Lung (tissue), 12 donors: Measurements from ENCODE around the gene TMEM169. TPM values are rescaled to one million over a fixed set of nuclear protein-coding genes. Genes with fewer than 3 reads are reported as not detected.
A peak's percentile ranks its signal among the peaks of the same experiment; 100 is the strongest.

ENCODE experiments used
- ATAC-seq: fragments of 200-7000 bp; cut with Tn5 transposase; one replicate; pipeline ENCODE4 v1.9.1; 2020; ENCODE audit warnings: moderate number of reproducible peaks; ENCODE audit not compliant: insufficient read depth, low FRiP score
- DNase-seq, 3 donors: peaks; one replicate each; pipeline ENCODE4 v3.0.0-alpha.2; 2013 to 2017
- H3K27ac ChIP-seq, 2 donors: one replicate each; pipeline ENCODE4 v1.5.1; 2013; ENCODE audit warnings: mild to moderate bottlenecking in 2 of 2, moderate library complexity in 2 of 2, control low read depth in 1 of 2, inconsistent platforms in 1 of 2, low read depth in 1 of 2, low read length in 1 of 2
- H3K27me3 ChIP-seq, 3 donors: one replicate each; pipeline ENCODE4 v1.5.1; 2013; ENCODE audit warnings: low read length in 2 of 3; ENCODE audit not compliant: control insufficient read depth in 3 of 3, insufficient read depth in 3 of 3
- H3K36me3 ChIP-seq, 4 donors: one replicate each; pipeline ENCODE4 v1.5.1; 2013; ENCODE audit warnings: low read length in 4 of 4, mild to moderate bottlenecking in 1 of 4, moderate library complexity in 1 of 4; ENCODE audit not compliant: control insufficient read depth in 4 of 4, insufficient read depth in 4 of 4
- H3K4me1 ChIP-seq, 5 donors: one replicate each; pipeline ENCODE4 v1.5.1; 2013; ENCODE audit warnings: low read length in 5 of 5, mild to moderate bottlenecking in 2 of 5, moderate library complexity in 1 of 5; ENCODE audit not compliant: control insufficient read depth in 5 of 5, insufficient read depth in 5 of 5
- H3K4me3 ChIP-seq: one replicate; pipeline ENCODE4 v1.5.1; 2013; ENCODE audit warnings: mild to moderate bottlenecking, control low read depth, moderate library complexity
- H3K9ac ChIP-seq, 2 donors: one replicate each; pipeline ENCODE4 v1.5.1; 2013; ENCODE audit warnings: low read length in 2 of 2, control low read depth in 1 of 2; ENCODE audit not compliant: insufficient read depth in 1 of 2
- H3K9me3 ChIP-seq, 4 donors: one replicate each; pipeline ENCODE4 v1.5.1; 2013; ENCODE audit warnings: low read length in 3 of 4, mild to moderate bottlenecking in 1 of 4, moderate library complexity in 1 of 4; ENCODE audit not compliant: control insufficient read depth in 4 of 4, insufficient read depth in 3 of 4
- CTCF ChIP-seq: IDR thresholded peaks from 2 replicates; pipeline ENCODE4 v1.5.1; 2012; ENCODE audit warnings: mild to moderate bottlenecking; ENCODE audit errors: control extremely low read depth, extremely low read depth
- WGBS, 2 donors: extraction: QIAGEN DNeasy Blood & Tissue Kit; methylation state at CpG; one replicate each; pipeline ENCODE4 v1.1.7; 2013; 5-methylcytosine and 5-hydroxymethylcytosine counted together
- polyA plus RNA-seq, 2 donors: library from polyadenylated mRNA; stranded (reverse); fragments of 200-250 nt; gene quantifications; one replicate each; pipeline ENCODE4 v1.2.1, GENCODE V29; 2013
- total RNA-seq, 2 donors: library from RNA; depleted of rRNA in 1 of 2; stranded (reverse); fragments of >200 nt in 1 of 2; gene quantifications; one replicate each; pipeline ENCODE4 v1.2.1, GENCODE V29; 2014 to 2021
- donor health status: control.
- donor health status: control.
- donor health status: Bipolar disorder and iron deficiency.
- donor health status: healthy.
- donor health status: DM: yes; HTN: yes; CAD: no.

The TMEM169 gene
- total and polyA plus RNA-seq, 4 donors = 0.14 to 0.67 (median 0.62) TPM

DNA sequence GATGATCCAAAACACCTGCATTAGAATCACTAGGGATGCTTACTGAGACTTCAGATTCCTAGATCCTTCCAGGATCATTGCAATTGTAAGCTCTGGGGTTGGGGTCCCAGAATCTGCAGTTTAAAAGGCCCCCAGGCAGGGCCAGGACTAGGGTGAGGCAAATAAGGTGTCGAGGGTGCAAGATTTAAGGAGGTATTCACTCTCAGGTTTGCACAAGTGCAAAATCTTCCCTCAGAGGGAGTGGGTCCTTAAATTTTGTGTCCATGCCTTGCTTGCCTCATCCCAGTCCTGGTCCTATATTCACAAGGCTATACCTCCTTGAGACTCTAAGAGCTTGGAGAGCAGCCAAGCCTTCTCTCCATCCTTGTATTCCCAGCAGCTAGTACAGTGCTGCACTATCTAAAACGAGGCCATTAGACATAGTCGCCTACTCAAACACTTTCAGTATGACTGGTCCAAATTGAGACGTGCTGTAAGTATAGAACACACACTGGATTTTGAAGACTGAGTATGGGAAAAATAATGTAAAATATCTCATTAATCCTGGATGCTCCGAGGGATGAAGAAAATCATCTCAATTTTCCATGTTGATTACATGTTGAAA, 36.7 kb upstream of the TMEM169 start:
- Histone ChIP-seq H3K27me3 (no peaks in the 10 kb centered on the region), H3K4me3 (no peak overlapping the region), H3K9ac (no peak overlapping the region), H3K4me1 (no peaks in the 10 kb centered on the region), H3K9me3 (no peaks in the 10 kb centered on the region), H3K27ac (no peak overlapping the region), H3K36me3 (peaks cover 4 to 11% (median 7%) of the 10 kb centered on the region in 4 donors)
- 68 to 79% methylated on average over 5 of the region's 5 CpGs for WGBS, 2 donors
- ATAC-seq (no peak), DNase-seq (peak in 2 of 3 donors; percentile 15 to 48)
- no peak for TF ChIP-seq CTCF

- no peak for DNase-seq
- H3K27ac ChIP-seq = no peak overlapping the region
- H3K36me3 ChIP-seq = peaks cover 3 to 6% (median 5%) of the 10 kb centered on the region in 4 donors
- no peak overlapping the region for H3K9ac ChIP-seq
- H3K9me3 ChIP-seq = no peaks in the 10 kb centered on the region
- 95 to 98% methylated on average over 2 of the region's 2 CpGs for WGBS, 2 donors
- H3K4me1 ChIP-seq = no peaks in the 10 kb centered on the region
- no peak for ATAC-seq
- H3K27me3 ChIP-seq = no peaks in the 10 kb centered on the region
- no peak overlapping the region for H3K4me3 ChIP-seq
- no peak for TF ChIP-seq CTCF
These were observed 34.3 kb upstream of the TMEM169 start for GRCh38 chr2:216047397-216047796.

DNA sequence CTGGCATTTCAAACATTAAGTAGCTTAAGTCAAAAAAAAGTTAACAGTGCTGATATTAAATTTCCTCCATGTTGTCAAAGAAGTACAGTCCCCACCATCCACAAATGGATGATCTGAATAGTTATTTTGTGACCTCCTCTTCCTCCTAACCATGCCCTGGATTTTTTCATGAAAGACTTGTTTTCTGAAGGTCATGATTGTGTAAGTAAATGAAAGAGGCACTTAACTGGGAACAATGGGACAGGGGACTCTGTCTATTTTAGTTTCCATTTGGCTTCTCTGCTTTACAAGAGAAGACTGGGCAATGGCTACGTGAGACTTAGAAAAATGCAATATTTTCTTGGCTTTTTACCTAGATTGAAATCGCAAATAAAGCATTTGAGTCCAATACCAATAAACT, 32.3 kb upstream of the TMEM169 start:
- H3K4me3 ChIP-seq = no peak overlapping the region
- TF ChIP-seq CTCF = no peak
- 95 to 98% methylated on average over 2 of the region's 2 CpGs for WGBS, 2 donors
- H3K27ac ChIP-seq = no peak overlapping the region
- no peaks in the 10 kb centered on the region for H3K9me3 ChIP-seq
- H3K4me1 ChIP-seq = no peaks in the 10 kb centered on the region
- no peak for ATAC-seq
- no peak for DNase-seq
- no peaks in the 10 kb centered on the region for H3K27me3 ChIP-seq
- H3K36me3 ChIP-seq = peaks cover 0 to 3% (median under 1%) of the 10 kb centered on the region in 4 donors
- H3K9ac ChIP-seq = no peak overlapping the region

- H3K9me3 ChIP-seq = no peaks in the 10 kb centered on the region
- H3K4me1 ChIP-seq = no peaks in the 10 kb centered on the region
- H3K27ac ChIP-seq = no peak overlapping the region
- 88 to 94% methylated on average over 3 of the region's 3 CpGs for WGBS, 2 donors
- no peak for ATAC-seq
- no peak for TF ChIP-seq CTCF
- peaks cover 0 to 3% (median 2%) of the 10 kb centered on the region in 4 donors for H3K36me3 ChIP-seq
- DNase-seq = no peak
- H3K27me3 ChIP-seq = no peaks in the 10 kb centered on the region
- no peak overlapping the region for H3K9ac ChIP-seq
- H3K4me3 ChIP-seq = no peak overlapping the region
These were observed 30.4 kb upstream of the TMEM169 start for GRCh38 chr2:216051350-216051749.
